GM23248 (cell line): ENCODE measurements around the gene PMP22. TPM values are rescaled to one million over a fixed set of nuclear protein-coding genes. Genes with fewer than 3 reads are reported as not detected.

Source experiments
- DNase-seq: peaks from one replicate; pipeline ENCODE4 v3.0.0-alpha.2; 2015
- H2AFZ ChIP-seq: fragments of 200-600 bp; sonication (generic); 2 replicates; pipeline ENCODE4 v1.6.1; 2016; ENCODE audit warnings: antibody characterized with exemption
- H3F3A ChIP-seq: fragments of 200-600 bp; sonication (generic); 2 replicates; pipeline ENCODE4 v1.6.1; 2016; ENCODE audit warnings: mild to moderate bottlenecking, antibody characterized with exemption, mixed run types; ENCODE audit not compliant: insufficient read depth
- H3K27ac ChIP-seq: fragments of 200-600 bp; sonication (generic); 2 replicates; pipeline ENCODE4 v1.5.1; 2016; ENCODE audit warnings: mild to moderate bottlenecking
- H3K27me3 ChIP-seq: fragments of 200-600 bp; sonication (generic); replicated peaks from 2 replicates; pipeline ENCODE4 v1.6.1; 2016; ENCODE audit warnings: mild to moderate bottlenecking; ENCODE audit not compliant: insufficient read depth
- H3K36me3 ChIP-seq: fragments of 200-600 bp; sonication (generic); 2 replicates; pipeline ENCODE4 v1.6.1; 2016; ENCODE audit warnings: low read depth, mild to moderate bottlenecking
- H3K4me1 ChIP-seq: fragments of 200-600 bp; sonication (generic); 2 replicates; pipeline ENCODE4 v1.6.1; 2016; ENCODE audit warnings: mild to moderate bottlenecking; ENCODE audit not compliant: insufficient read depth
- H3K4me2 ChIP-seq: fragments of 200-600 bp; sonication (generic); one replicate; pipeline ENCODE4 v1.6.1; 2016; ENCODE audit warnings: mild to moderate bottlenecking; ENCODE audit not compliant: unreplicated experiment
- H3K4me3 ChIP-seq: fragments of 200-600 bp; sonication (generic); 2 replicates; pipeline ENCODE4 v1.5.1; 2016; ENCODE audit warnings: mild to moderate bottlenecking
- H3K79me2 ChIP-seq: fragments of 200-600 bp; sonication (generic); 2 replicates; pipeline ENCODE4 v1.6.1; 2016; ENCODE audit warnings: mild to moderate bottlenecking; ENCODE audit not compliant: insufficient read depth
- H3K9ac ChIP-seq: fragments of 200-600 bp; sonication (generic); 2 replicates; pipeline ENCODE4 v1.6.1; 2016; ENCODE audit warnings: mild to moderate bottlenecking
- H3K9me2 ChIP-seq: fragments of 200-600 bp; sonication (generic); 2 replicates; pipeline ENCODE4 v1.6.1; 2016; ENCODE audit warnings: mixed run types, mild to moderate bottlenecking, moderate library complexity; ENCODE audit not compliant: insufficient read depth
- H3K9me3 ChIP-seq: fragments of 200-600 bp; sonication (generic); one replicate; pipeline ENCODE4 v1.6.1; 2017; ENCODE audit warnings: low read depth
- H4K20me1 ChIP-seq: fragments of 200-600 bp; sonication (generic); 2 replicates; pipeline ENCODE4 v1.6.0; 2016; ENCODE audit not compliant: insufficient read depth
- EZH2 ChIP-seq: fragments of 200-600 bp; sonication (generic); IDR thresholded peaks from 2 replicates; pipeline ENCODE4 v1.6.1; 2018; ENCODE audit warnings: antibody characterized with exemption, mild to moderate bottlenecking; ENCODE audit not compliant: insufficient read depth, poor library complexity, severe bottlenecking
- EZH2phosphoT487 ChIP-seq: fragments of 200-600 bp; sonication (generic); IDR thresholded peaks from 2 replicates; pipeline ENCODE4 v1.6.1; 2018; ENCODE audit warnings: antibody characterized with exemption, moderate library complexity, mild to moderate bottlenecking, low read depth; ENCODE audit not compliant: insufficient read depth
- WGBS, 2 experiments: methylation state at CpG; one replicate each; pipeline ENCODE4 v1.1.6; 2015 to 2017; ENCODE audit warnings: low lambda C conversion rate in 2 of 2, low coverage in 1 of 2; ENCODE audit errors: missing lambda C conversion rate in 2 of 2; 5-methylcytosine and 5-hydroxymethylcytosine counted together
- in situ Hi-C: fragments of 300-500 bp; cut with MboI; formaldehyde crosslinking; loops from 2 replicates; pipeline ENCODE4 v1.15.0; 2020
- polyA plus RNA-seq: library from polyadenylated mRNA; unstranded; fragments of >200 nt; fragmentation: Nextera tagmentation; extraction: Ambion mirVana; gene quantifications from 2 replicates; pipeline ENCODE4 v1.2.1, GENCODE V29; 2016
- total RNA-seq: library from RNA; depleted of rRNA; stranded (reverse); fragments of >200 nt; shearing (Covaris generic); gene quantifications from 2 replicates; pipeline ENCODE4 v1.2.3, GENCODE V29; 2014

PMP22 gene
- total and polyA plus RNA-seq, 2 experiments from 2014 or later, result 67.2 to 124 TPM

- Histone ChIP-seq H3F3A (peaks cover 25% of the 10 kb centered on the region), H3K79me2 (peaks cover 47% of the 10 kb centered on the region), H3K4me2 (no peak overlapping the region), H3K36me3 (peaks cover 53% of the 10 kb centered on the region; the same call in 1 of the 2 replicates), H3K4me1 (peaks cover 24% of the 10 kb centered on the region), H3K9ac (no peak overlapping the region), H3K9me3 (no peaks in the 10 kb centered on the region), H2AFZ (no peak overlapping the region), H3K9me2 (no peaks in the 10 kb centered on the region), H3K4me3 (no peak overlapping the region), H4K20me1 (peaks cover 7% of the 10 kb centered on the region; the same call in 1 of the 2 replicates), H3K27ac (no peak overlapping the region), H3K27me3 (no peaks in the 10 kb centered on the region)
- no peak for DNase-seq
- TF ChIP-seq EZH2phosphoT487 (no peak), EZH2 (no peak)
- in situ Hi-C loops, result no loop called here
- WGBS, 2 experiments, result 83 to 94% methylated on average over 2 of the region's 2 CpGs
These were observed 27.1 kb downstream of the PMP22 start for GRCh38 chr17:15238057-15238456.

GRCh38 chr17:15237106-15237425, 28.1 kb downstream of the PMP22 start:
- H3K4me1 ChIP-seq, result peaks cover 34% of the 10 kb centered on the region
- H3K79me2 ChIP-seq, result peaks cover 37% of the 10 kb centered on the region
- WGBS, 2 experiments, result 98 to 100% methylated on average over 2 of the region's 2 CpGs

GRCh38 chr17:15236281-15237105, 28.6 kb downstream of the PMP22 start:
- Histone ChIP-seq H3K9me3 (no peaks in the 10 kb centered on the region), H3F3A (peaks cover 38% of the 10 kb centered on the region), H3K36me3 (peaks cover 45% of the 10 kb centered on the region; the same call in 1 of the 2 replicates), H3K9me2 (no peaks in the 10 kb centered on the region), H4K20me1 (peaks cover 16% of the 10 kb centered on the region; the same call in 1 of the 2 replicates), H3K4me2 (no peak overlapping the region), H2AFZ (no peak overlapping the region), H3K4me3 (no peak overlapping the region), H3K27ac (no peak overlapping the region), H3K9ac (no peak overlapping the region), H3K79me2 (peaks cover 31% of the 10 kb centered on the region), H3K4me1 (peaks cover 35% of the 10 kb centered on the region), H3K27me3 (no peaks in the 10 kb centered on the region)
- in situ Hi-C loops, result no loop called here
- peak; percentile 55 for DNase-seq
- 54 to 60% methylated on average over 10 of the region's 10 CpGs for WGBS, 2 experiments
- TF ChIP-seq EZH2phosphoT487 (no peak), EZH2 (no peak)

More at GRCh38 chr17:15237106-15237425, 28.1 kb downstream of the PMP22 start:
- TF ChIP-seq EZH2, result no peak
- no peak for TF ChIP-seq EZH2phosphoT487
- Histone ChIP-seq H2AFZ (no peak overlapping the region), H3K27ac (no peak overlapping the region), H3K9ac (no peak overlapping the region), H3K27me3 (no peaks in the 10 kb centered on the region), H3K9me3 (no peaks in the 10 kb centered on the region), H4K20me1 (peaks cover 16% of the 10 kb centered on the region; the same call in 1 of the 2 replicates), H3K36me3 (peaks cover 45% of the 10 kb centered on the region; the same call in 1 of the 2 replicates), H3K4me2 (no peak overlapping the region), H3K9me2 (no peaks in the 10 kb centered on the region), H3F3A (peaks cover 35% of the 10 kb centered on the region), H3K4me3 (no peak overlapping the region)
- in situ Hi-C loops, result no loop called here
- DNase-seq, result no peak

- peaks cover 16% of the 10 kb centered on the region; the same call in 1 of the 2 replicates for H4K20me1 ChIP-seq
These were observed 31.2 kb downstream of the PMP22 start for GRCh38 chr17:15233971-15234370.

More at GRCh38 chr17:15233971-15234370, 31.2 kb downstream of the PMP22 start:
- no peaks in the 10 kb centered on the region for H3K9me2 ChIP-seq
- peaks cover 8% of the 10 kb centered on the region; the same call in 1 of the 2 replicates for H3K79me2 ChIP-seq
- H3K9ac ChIP-seq, result no peak overlapping the region
- DNase-seq, result no peak
- H2AFZ ChIP-seq, result no peak overlapping the region
- 95 to 96% methylated on average over 7 of the region's 7 CpGs for WGBS, 2 experiments
- no peak overlapping the region for H3K4me2 ChIP-seq
- H3K4me1 ChIP-seq, result peaks cover 31% of the 10 kb centered on the region
- peaks cover 52% of the 10 kb centered on the region; the same call in 1 of the 2 replicates for H3K36me3 ChIP-seq
- no peak overlapping the region for H3K4me3 ChIP-seq
- no peak for TF ChIP-seq EZH2phosphoT487
- no peak for TF ChIP-seq EZH2
- H3K27me3 ChIP-seq, result no peaks in the 10 kb centered on the region
- peaks cover 38% of the 10 kb centered on the region for H3F3A ChIP-seq
- in situ Hi-C loops, result no loop called here
- no peaks in the 10 kb centered on the region for H3K9me3 ChIP-seq
- H3K27ac ChIP-seq, result no peak overlapping the region
